ENCODE results near the gene CNDP2. TPM values are rescaled to one million over a fixed set of nuclear protein-coding genes. Genes with fewer than 3 reads are reported as not detected.

Gene CNDP2
- total RNA-seq, 2 experiments from 2014 or later: 201 to 207 TPM

DNA sequence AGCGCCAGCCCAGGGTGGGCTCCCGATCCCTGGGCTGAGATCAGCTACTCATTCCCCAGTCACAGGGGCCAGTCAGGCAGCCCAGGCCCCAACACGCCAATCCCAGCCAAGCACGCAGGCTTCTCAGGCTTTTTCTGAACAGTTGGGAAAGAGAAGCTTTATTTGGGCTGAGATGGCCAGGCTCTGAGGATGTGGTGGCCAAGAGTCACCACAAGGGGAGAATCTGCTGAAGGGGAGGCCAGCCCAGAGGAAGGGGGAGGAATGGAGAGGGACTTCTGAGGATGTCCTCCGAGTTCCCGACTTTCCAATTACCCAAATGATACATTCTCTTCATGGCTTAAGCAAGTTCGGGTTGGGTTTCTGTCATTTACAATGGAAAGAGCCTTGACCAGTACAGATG is 36.3 kb upstream of the CNDP2 start:
- Mint-ChIP-seq H3K36me3 (no peaks in the 10 kb centered on the region), H3K9me3 (no peaks in the 10 kb centered on the region), H3K27me3 (peaks cover 31% of the 10 kb centered on the region)

DNA sequence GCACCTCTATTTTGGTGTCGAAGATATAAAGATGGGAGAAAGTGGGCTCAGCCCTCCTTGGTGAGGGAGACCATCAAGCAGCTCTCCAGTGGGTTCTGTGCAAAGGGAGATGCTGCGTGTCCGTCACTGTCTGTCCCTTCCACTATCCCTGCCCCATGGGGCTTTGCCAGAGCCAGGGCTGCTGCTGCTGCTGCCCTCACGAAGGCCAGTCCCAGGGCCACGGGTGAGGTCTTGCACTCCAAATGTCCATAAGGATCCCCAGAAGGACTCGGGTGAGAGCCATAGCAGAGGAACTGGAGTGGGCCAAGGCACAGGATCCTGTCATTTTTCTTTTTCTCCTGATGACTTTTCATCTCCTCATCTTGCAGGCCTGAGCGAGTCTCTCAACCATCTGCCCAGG is 35.3 kb upstream of the CNDP2 start:
- no peak overlapping the region for H3K4me3 Mint-ChIP-seq
- H3K27me3 Mint-ChIP-seq: peaks cover 21% of the 10 kb centered on the region
- H3K4me1 Mint-ChIP-seq: peaks cover 15% of the 10 kb centered on the region
- H3K9me3 Mint-ChIP-seq: no peaks in the 10 kb centered on the region
- no peak overlapping the region for H3K27ac Mint-ChIP-seq
- H3K36me3 Mint-ChIP-seq: no peaks in the 10 kb centered on the region
- no peak for DNase-seq

More for the DNA sequence above, 36.3 kb upstream of the CNDP2 start:
- no peak for DNase-seq
- no peak overlapping the region for H3K27ac Mint-ChIP-seq
- peaks cover 15% of the 10 kb centered on the region for H3K4me1 Mint-ChIP-seq
- no peak overlapping the region for H3K4me3 Mint-ChIP-seq

DNA sequence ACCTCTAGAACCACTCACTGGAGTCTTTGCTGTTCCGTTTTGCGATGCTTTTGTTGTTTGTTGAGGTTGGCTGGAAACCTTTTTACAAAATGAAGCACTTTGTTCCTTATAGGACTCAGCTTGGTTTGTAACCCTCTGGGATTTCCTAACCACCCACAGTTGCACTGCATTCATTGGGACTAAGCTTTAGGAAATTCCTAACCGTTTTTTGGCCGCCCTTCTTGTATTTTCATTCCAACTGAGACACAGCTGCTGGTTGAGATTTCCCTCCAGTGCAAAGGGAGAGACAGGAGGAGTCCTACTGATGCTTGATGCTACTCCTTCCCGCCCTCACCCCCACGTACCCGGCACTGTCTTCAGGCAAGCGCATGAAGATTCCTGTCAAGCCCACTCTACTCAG is 32.9 kb upstream of the CNDP2 start:
- Mint-ChIP-seq H3K9me3 (no peaks in the 10 kb centered on the region), H3K36me3 (no peaks in the 10 kb centered on the region), H3K27ac (no peak overlapping the region), H3K27me3 (peaks cover 2% of the 10 kb centered on the region), H3K4me1 (peaks cover 10% of the 10 kb centered on the region), H3K4me3 (no peak overlapping the region)
- DNase-seq: no peak

DNA sequence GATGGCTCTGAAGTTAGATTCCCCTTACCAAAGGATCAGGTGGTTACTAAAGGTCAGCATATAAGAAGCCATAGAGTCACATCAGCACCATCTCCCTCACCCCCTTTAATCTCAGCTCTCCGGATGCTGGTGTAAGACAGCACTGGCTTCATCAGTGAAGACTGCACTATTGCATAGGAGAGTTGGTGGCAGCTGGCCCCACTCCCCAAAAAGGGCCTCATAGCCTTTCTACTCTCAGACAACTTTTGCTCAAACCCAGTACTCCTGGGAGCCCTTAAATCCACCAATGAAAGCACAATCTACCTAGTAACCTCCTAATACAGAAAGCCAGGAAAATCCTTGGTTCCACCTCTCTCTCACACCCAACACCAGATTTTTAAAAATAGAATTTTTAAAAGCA is 32.2 kb upstream of the CNDP2 start:
- H3K27ac Mint-ChIP-seq: no peak overlapping the region
- H3K4me1 Mint-ChIP-seq: peaks cover 9% of the 10 kb centered on the region
- no peak for DNase-seq
- no peak overlapping the region for H3K4me3 Mint-ChIP-seq
- no peaks in the 10 kb centered on the region for H3K27me3 Mint-ChIP-seq
- no peaks in the 10 kb centered on the region for H3K9me3 Mint-ChIP-seq
- no peaks in the 10 kb centered on the region for H3K36me3 Mint-ChIP-seq

DNA sequence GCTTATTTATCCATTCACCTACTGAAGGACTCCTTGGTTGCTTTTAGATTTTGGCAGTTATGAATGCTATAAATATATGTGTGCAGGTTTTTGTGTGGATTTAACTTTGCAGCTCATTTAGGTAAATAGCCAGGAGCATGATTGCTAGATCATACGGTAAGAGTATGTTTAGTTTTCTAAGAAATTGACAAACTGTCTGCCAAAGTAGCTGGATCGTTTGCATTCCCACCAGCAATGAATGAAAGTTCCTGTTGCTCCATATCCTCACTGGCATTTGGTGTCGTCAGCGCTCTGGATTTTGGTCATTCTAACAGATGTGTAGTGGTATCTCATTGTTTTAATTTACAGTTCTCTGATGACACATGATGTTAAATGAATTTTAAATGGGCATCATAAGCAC is 30.4 kb upstream of the CNDP2 start:
- H3K9me3 Mint-ChIP-seq: peaks cover 8% of the 10 kb centered on the region
- no peak overlapping the region for H3K27ac Mint-ChIP-seq
- H3K27me3 Mint-ChIP-seq: no peaks in the 10 kb centered on the region
- no peak overlapping the region for H3K4me3 Mint-ChIP-seq
- H3K4me1 Mint-ChIP-seq: no peaks in the 10 kb centered on the region
- no peaks in the 10 kb centered on the region for H3K36me3 Mint-ChIP-seq
- no peak for DNase-seq

DNA sequence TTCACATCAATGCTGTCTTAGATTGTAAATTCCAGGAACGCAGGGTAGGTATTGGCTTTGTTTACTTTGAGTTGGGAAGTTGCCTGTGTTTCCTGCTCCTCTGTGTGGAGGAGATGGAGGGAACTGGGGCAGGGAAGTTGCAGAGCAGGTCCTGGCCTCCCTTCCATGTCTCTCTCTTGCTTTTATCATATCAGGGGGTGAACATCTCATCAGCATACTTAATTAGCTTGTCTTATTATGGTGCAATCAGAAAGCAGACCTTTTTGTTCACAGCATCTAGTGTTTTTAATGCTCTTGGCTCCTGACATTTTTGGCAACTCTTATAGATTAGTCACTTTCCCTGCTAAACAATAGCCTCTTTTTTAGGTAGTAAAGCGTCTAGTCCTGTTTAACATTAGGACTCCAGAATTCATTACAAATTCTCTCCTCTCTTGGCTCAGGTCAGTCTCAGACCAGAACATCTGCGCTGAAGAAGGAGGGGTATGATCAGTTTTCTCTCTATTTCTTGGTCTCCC is 27.6 kb upstream of the CNDP2 start:
- Mint-ChIP-seq H3K9me3 (peaks cover 8% of the 10 kb centered on the region), H3K4me3 (no peak overlapping the region), H3K27ac (no peak overlapping the region), H3K36me3 (no peaks in the 10 kb centered on the region), H3K4me1 (no peaks in the 10 kb centered on the region), H3K27me3 (no peaks in the 10 kb centered on the region)
- DNase-seq: no peak

DNA sequence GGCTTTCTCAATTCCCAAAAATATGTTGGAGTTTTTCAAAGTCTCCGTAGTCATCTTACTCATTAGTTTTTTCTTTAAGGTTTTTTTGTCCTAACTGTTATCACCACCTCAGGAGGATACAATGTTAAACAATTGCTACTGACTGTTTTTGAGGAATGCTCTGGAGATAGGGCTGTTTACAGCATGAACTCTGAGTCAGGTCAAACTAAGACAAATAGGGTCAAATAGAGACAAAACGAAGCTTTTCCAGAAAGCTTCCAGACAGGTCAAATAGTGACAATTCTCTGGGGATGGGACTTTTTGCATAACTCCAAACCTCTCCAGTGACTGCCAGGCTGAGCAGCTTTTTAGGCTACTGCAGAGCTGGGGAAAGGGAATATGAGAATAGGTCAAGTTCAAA is 23.9 kb upstream of the CNDP2 start:
- no peaks in the 10 kb centered on the region for H3K27me3 Mint-ChIP-seq
- DNase-seq: no peak
- no peaks in the 10 kb centered on the region for H3K4me1 Mint-ChIP-seq
- no peaks in the 10 kb centered on the region for H3K36me3 Mint-ChIP-seq
- peaks cover 8% of the 10 kb centered on the region for H3K9me3 Mint-ChIP-seq
- no peak overlapping the region for H3K27ac Mint-ChIP-seq
- no peak overlapping the region for H3K4me3 Mint-ChIP-seq

DNA sequence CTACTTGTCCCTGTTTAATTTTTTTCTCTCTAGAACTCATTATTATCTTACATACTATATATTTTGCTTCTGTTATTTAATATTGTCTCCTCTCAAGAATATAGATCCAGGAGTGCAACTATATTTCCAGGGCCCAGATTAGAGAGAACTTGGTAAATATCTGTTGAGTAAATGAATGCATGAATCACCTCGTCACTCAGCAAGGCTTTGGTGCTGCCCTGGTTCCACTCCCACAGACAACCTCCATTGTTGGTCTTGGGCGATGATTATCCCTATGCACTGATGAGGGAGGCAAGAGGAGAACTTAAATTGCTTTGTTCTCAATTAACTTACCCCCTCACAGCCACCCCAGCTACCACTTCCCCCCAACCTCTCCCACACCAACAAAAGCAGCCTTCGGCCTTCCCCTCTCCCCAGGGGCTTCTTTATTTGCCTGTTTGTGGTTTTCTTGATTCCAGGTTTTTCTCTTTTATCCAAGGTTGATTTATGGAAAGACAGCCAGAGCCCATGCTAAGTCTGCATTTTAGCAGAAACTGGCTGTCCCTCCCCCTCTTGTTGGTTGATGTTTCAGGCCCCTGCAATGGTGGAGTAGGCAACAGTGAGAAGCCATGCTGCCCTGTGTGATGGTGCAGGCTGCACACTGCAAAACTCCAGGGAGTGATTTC is 22.1 kb upstream of the CNDP2 start:
- no peak for DNase-seq
- Mint-ChIP-seq H3K4me1 (peaks cover 6% of the 10 kb centered on the region), H3K27me3 (no peaks in the 10 kb centered on the region), H3K27ac (no peak overlapping the region), H3K4me3 (no peak overlapping the region), H3K9me3 (peaks cover 8% of the 10 kb centered on the region), H3K36me3 (no peaks in the 10 kb centered on the region)

DNA sequence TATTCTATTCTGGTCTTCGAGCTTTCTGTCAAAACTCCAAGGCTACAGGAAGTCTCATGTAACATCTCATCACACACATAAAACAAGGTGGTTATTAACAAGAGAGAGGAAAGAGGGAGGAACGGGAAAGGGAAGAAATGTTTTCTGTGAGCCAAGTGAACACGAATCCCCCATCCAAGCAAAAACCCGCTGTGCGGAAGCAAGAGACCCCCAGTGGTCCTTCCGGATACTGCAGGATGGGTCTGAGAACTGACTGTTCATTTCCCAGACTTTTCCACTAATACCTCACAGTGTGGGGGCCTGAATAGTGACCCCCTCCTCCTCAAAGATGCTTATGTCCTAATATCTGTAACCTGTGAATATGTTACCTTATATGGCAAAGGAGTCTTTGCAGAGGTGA is 20.0 kb upstream of the CNDP2 start:
- Mint-ChIP-seq H3K27me3 (no peaks in the 10 kb centered on the region), H3K4me3 (no peak overlapping the region), H3K36me3 (no peaks in the 10 kb centered on the region), H3K27ac (no peak overlapping the region), H3K4me1 (peaks cover 6% of the 10 kb centered on the region), H3K9me3 (no peaks in the 10 kb centered on the region)
- no peak for DNase-seq

DNA sequence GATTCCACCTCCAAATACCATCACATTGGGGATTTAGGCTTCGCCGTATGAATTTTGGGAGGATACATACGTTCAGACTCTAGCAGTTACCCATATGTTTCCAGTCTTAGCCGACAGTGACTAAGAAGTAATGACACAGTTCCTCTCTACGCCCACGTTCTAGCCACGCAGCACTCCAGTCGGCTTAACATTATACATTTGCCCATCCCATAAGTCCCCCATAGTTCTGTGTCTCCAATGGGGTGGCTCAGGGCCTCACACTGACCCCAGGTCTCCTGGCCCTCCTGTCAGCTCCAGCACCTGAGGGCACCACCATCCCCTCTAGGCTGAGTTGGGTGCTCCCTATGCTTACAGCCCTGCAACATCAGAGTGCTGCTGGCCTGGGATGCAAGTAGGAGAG is 18.4 kb upstream of the CNDP2 start:
- Mint-ChIP-seq H3K27ac (no peak overlapping the region), H3K4me1 (peaks cover 7% of the 10 kb centered on the region), H3K9me3 (no peaks in the 10 kb centered on the region), H3K27me3 (no peaks in the 10 kb centered on the region), H3K4me3 (no peak overlapping the region), H3K36me3 (no peaks in the 10 kb centered on the region)
- no peak for DNase-seq

DNA sequence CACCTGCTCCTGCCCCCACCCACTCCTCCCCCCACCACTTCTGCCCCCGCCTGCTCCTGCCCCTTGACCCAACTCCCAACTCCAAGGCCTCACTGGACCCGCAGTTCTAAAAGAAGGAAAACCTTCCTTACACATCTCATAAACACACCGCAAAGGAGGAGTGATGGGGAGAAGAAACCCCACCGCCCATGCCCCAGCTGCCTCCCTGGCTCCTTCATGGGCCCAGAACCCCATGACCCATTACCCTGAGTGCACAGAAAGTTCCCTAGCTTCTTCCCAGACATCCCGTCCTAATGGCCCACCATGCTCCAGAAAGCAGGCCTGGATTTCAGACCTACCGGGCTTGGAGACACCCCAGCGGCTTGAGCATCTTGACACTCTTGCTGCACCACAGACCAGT is 17.8 kb upstream of the CNDP2 start:
- no peaks in the 10 kb centered on the region for H3K36me3 Mint-ChIP-seq
- no peaks in the 10 kb centered on the region for H3K27me3 Mint-ChIP-seq
- H3K4me1 Mint-ChIP-seq: peaks cover 9% of the 10 kb centered on the region
- no peaks in the 10 kb centered on the region for H3K9me3 Mint-ChIP-seq
- H3K27ac Mint-ChIP-seq: no peak overlapping the region
- no peak overlapping the region for H3K4me3 Mint-ChIP-seq
- DNase-seq: no peak

DNA sequence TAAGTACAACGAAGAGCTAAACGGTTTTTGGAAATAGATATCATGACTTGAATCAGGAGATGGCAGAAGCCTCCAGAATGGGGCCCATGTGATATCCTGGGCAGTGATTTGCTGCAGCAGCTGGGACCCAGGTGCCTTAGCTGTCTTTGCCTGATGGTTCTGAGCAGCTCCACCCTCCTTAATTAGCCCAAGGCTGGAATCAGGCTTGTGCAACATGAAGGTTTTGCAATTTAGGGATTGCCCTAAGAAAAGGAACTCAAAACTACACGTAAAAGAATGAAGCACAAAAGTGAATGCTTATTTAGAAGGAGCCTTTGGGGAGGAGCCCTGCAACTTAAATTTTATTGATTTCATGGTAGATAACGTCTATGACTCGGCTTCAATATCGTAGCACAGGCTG is 17.3 kb upstream of the CNDP2 start:
- H3K9me3 Mint-ChIP-seq: no peaks in the 10 kb centered on the region

DNA sequence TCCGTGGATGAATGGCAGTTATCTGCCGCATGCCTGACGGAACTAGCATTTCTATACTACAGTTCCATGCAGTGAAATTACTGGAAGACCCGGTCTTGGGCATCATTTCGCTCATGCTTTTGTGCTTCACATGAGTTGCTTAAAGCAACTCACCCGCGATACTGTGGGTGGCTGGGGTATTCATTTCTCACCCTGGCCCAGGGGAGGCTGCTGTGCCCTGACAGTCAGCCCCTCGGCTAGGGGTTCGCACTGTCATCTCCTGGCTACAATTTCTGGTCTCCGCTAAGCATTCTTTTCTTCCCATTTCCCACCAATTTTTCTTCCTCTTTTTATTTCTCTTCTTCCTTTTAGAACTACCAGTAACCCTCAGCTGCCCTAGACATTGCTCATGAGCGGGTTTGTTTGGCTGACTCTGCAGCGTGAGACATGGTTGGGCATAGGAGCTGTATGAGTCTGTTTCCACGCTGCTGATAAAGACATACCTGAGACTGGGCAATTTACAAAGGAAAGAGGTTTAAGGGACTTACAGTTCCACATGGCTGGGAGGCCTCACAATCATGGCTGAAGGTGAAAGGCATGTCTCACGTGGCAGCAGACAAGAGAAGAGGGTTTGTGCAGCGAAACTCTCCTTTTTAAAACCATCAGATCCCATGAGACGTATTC is 16.5 kb upstream of the CNDP2 start:
- peaks cover 12% of the 10 kb centered on the region for H3K4me1 Mint-ChIP-seq
- no peak overlapping the region for H3K4me3 Mint-ChIP-seq
- no peaks in the 10 kb centered on the region for H3K27me3 Mint-ChIP-seq
- DNase-seq: no peak
- no peaks in the 10 kb centered on the region for H3K9me3 Mint-ChIP-seq
- H3K36me3 Mint-ChIP-seq: no peaks in the 10 kb centered on the region
- no peak overlapping the region for H3K27ac Mint-ChIP-seq

More for the DNA sequence above, 17.3 kb upstream of the CNDP2 start:
- Mint-ChIP-seq H3K27me3 (no peaks in the 10 kb centered on the region), H3K4me1 (peaks cover 9% of the 10 kb centered on the region), H3K36me3 (no peaks in the 10 kb centered on the region), H3K27ac (no peak overlapping the region), H3K4me3 (no peak overlapping the region)
- no peak for DNase-seq

DNA sequence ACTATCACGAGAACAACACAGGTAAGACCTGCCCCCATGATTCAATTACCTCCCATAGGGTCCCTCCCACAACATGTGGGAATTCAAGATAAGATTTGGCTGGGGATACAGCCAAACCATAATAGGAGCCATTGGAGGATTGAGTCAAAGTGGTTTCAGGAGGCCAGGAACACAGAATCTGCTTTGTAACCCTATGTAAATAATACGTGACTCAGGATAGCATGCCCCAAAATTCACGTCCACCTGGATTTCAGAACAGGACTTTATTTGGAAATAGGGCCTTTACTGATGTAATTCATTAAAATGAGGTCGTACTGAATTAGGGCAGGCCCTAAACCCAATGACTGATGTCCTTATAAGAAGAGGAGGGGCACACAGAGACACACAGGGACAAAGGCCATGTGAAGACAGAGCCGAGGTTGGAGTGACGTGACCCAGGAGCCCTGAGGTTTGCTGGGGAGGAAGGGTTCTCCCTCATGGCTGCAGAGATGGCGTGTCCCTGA is 16.0 kb upstream of the CNDP2 start:
- Mint-ChIP-seq H3K4me3 (no peak overlapping the region), H3K4me1 (peaks cover 15% of the 10 kb centered on the region), H3K9me3 (no peaks in the 10 kb centered on the region), H3K27me3 (no peaks in the 10 kb centered on the region), H3K27ac (no peak overlapping the region), H3K36me3 (no peaks in the 10 kb centered on the region)
- no peak for DNase-seq

DNA sequence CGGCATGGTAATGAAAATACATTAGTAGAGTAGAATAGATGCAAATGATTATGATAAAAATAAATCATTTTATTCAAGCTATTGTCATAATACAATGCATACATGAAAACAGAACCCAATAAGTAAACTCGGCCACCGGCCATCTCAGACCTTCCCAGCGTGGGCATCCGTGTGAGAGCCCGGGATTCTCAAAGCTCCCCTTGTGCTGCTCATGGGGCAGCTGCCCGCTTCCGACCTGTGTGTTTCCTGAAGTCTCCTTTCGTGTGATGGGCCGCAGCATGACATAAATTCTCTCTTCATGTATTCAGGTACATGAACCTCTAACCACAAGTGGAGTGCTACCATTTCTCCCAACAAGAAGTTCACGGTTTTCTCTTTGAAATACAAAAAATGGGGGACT is 13.5 kb upstream of the CNDP2 start:
- DNase-seq: no peak
- Mint-ChIP-seq H3K9me3 (no peaks in the 10 kb centered on the region), H3K36me3 (no peaks in the 10 kb centered on the region), H3K27ac (no peak overlapping the region), H3K27me3 (no peaks in the 10 kb centered on the region), H3K4me1 (peaks cover 21% of the 10 kb centered on the region), H3K4me3 (no peak overlapping the region)

All from activated naive CD8-positive, alpha-beta T cell treated with anti-CD3 and anti-CD28 coated beads for 36 hours (primary cell).